Right renal pelvis (tissue), 4 donors: ENCODE data around the gene HELLS. TPM values are rescaled to one million over a fixed set of nuclear protein-coding genes. Genes with fewer than 3 reads are reported as not detected.

Experiments used
- polyA plus RNA-seq, 4 donors: library from polyadenylated mRNA; unstranded; fragments of 120-200 nt; gene quantifications; one replicate each; pipeline ENCODE4 v1.2.1, GENCODE V29; 2013; ENCODE audit not compliant: insufficient read length in 4 of 4

Gene HELLS
- polyA plus RNA-seq, 4 donors, result 25.2 to 35.5 (median 30.7) TPM

Other genes with a start within 250 kb of the HELLS start
- gene NOC3L, start 182.8 kb upstream of the HELLS start, polyA plus RNA-seq, result 10 to 100 TPM; 19.7 to 24.1 (median 23.4) TPM
- 10 to 100 TPM; 19.5 to 26.9 (median 23.1) TPM for gene TBC1D12, start 143.2 kb upstream of the HELLS start, polyA plus RNA-seq
- gene CYP2C18, start 137.9 kb downstream of the HELLS start, polyA plus RNA-seq, result under 1 TPM; 0.31 to 0.48 (median 0.34) TPM
- under 1 TPM in 1 of 4 donors, not detected in 3; 0.09 TPM for gene CYP2C19, start 216.9 kb downstream of the HELLS start, polyA plus RNA-seq